SH-SY5Y (cell line): Measurements from ENCODE around the gene CDK7.

ENCODE experiments used
- GATA2 ChIP-seq: IDR thresholded peaks from 2 replicates; pipeline ENCODE4 v1.6.1; 2011; ENCODE audit warnings: mild to moderate bottlenecking, low read depth, low read length
- GATA3 ChIP-seq: IDR thresholded peaks from 2 replicates; pipeline ENCODE4 v1.6.1; 2011; ENCODE audit warnings: low read depth, mild to moderate bottlenecking, low read length, moderate library complexity

GRCh38 chr5:69213513-69214215 is 21.0 kb upstream of the CDK7 start:
- TF ChIP-seq GATA2 (no peak), GATA3 (no peak)
